ENCODE measurements around the gene CFHR3.
"Not testable (repeated sequence)": the region's sequence is repeated elsewhere in the genome, so short reads cannot be mapped to it uniquely, and the experiment has no call there.

CFHR3 gene

GRCh38 chr1:196797891-196798290 lies 23.3 kb downstream of the CFHR3 start:
- TF ChIP-seq POLR2AphosphoS5 (IDR thresholded peaks at IDR 0.05; ENCODE audit: low read depth, low read length) = no peak
- TF ChIP-seq TAF1 (IDR thresholded peaks at IDR 0.05; ENCODE audit: borderline replicate concordance, insufficient read depth, low read length) = no peak
- TF ChIP-seq FOXP2 (optimal IDR thresholded peaks at IDR 0.05; ENCODE audit: borderline replicate concordance, extremely low read depth, extremely low read length, insufficient read depth) = no peak
- TF ChIP-seq SIN3A (IDR thresholded peaks at IDR 0.05; ENCODE audit: borderline replicate concordance, insufficient read depth, low read length) = no peak
- TF ChIP-seq REST (IDR thresholded peaks at IDR 0.05; ENCODE audit: insufficient read depth in 1 of 2, low read depth in 2 of 2, low read length in 2 of 2) = no peak

GRCh38 chr1:196808529-196809235 lies 34.0 kb downstream of the CFHR3 start:
- no peak for TF ChIP-seq SIN3A (IDR thresholded peaks at IDR 0.05; ENCODE audit: borderline replicate concordance, insufficient read depth, low read length)
- TF ChIP-seq POLR2AphosphoS5 (IDR thresholded peaks at IDR 0.05; ENCODE audit: low read depth, low read length) = no peak
- no peak for TF ChIP-seq TAF1 (IDR thresholded peaks at IDR 0.05; ENCODE audit: borderline replicate concordance, insufficient read depth, low read length)
- no peak for TF ChIP-seq FOXP2 (optimal IDR thresholded peaks at IDR 0.05; ENCODE audit: borderline replicate concordance, extremely low read depth, extremely low read length, insufficient read depth)

GRCh38 chr1:196819531-196819930 lies 44.9 kb downstream of the CFHR3 start, which contains the start of gene CFHR1:
Gene CFHR1, plus strand, starts transcription at chr1:196819731. Its CDS starts 114 bp downstream, at chr1:196819845.
- TF ChIP-seq POLR2AphosphoS5 (IDR thresholded peaks at IDR 0.05; ENCODE audit: low read depth, low read length); TAF1 (IDR thresholded peaks at IDR 0.05; ENCODE audit: borderline replicate concordance, insufficient read depth, low read length); FOXP2 (optimal IDR thresholded peaks at IDR 0.05; ENCODE audit: borderline replicate concordance, extremely low read depth, extremely low read length, insufficient read depth): not testable (repeated sequence)
